Muscle layer of colon (tissue), 2 donors: ENCODE measurements around the gene U2AF2.

ENCODE experiments used
- H3K27ac ChIP-seq: one replicate; pipeline ENCODE4 v1.7.0; 2013; ENCODE audit warnings: low read depth, mild to moderate bottlenecking, low read length, moderate library complexity
- H3K27me3 ChIP-seq, 2 donors: one replicate each; pipeline ENCODE4 v1.7.0; 2013; ENCODE audit warnings: low read length in 2 of 2, mild to moderate bottlenecking in 2 of 2; ENCODE audit not compliant: insufficient read depth in 2 of 2, control insufficient read depth in 1 of 2
- H3K36me3 ChIP-seq: one replicate; pipeline ENCODE4 v1.7.0; 2013; ENCODE audit warnings: mild to moderate bottlenecking, low read length; ENCODE audit not compliant: insufficient read depth
- H3K4me1 ChIP-seq: one replicate; pipeline ENCODE4 v1.7.0; 2013; ENCODE audit warnings: mild to moderate bottlenecking, low read length; ENCODE audit not compliant: insufficient read depth
- H3K4me3 ChIP-seq, 2 donors: one replicate each; pipeline ENCODE4 v1.7.0; 2013; ENCODE audit warnings: low read length in 2 of 2, low read depth in 1 of 2, mild to moderate bottlenecking in 1 of 2, moderate library complexity in 1 of 2
- H3K9ac ChIP-seq: one replicate; pipeline ENCODE4 v1.7.0; 2013; ENCODE audit warnings: low read length
- H3K9me3 ChIP-seq: one replicate; pipeline ENCODE4 v1.7.0; 2013; ENCODE audit warnings: mild to moderate bottlenecking, low read length
- donor health status: abdominal sarcoma.
- donor health status: Adenocarcinoma of cecum.

U2AF2 gene

DNA sequence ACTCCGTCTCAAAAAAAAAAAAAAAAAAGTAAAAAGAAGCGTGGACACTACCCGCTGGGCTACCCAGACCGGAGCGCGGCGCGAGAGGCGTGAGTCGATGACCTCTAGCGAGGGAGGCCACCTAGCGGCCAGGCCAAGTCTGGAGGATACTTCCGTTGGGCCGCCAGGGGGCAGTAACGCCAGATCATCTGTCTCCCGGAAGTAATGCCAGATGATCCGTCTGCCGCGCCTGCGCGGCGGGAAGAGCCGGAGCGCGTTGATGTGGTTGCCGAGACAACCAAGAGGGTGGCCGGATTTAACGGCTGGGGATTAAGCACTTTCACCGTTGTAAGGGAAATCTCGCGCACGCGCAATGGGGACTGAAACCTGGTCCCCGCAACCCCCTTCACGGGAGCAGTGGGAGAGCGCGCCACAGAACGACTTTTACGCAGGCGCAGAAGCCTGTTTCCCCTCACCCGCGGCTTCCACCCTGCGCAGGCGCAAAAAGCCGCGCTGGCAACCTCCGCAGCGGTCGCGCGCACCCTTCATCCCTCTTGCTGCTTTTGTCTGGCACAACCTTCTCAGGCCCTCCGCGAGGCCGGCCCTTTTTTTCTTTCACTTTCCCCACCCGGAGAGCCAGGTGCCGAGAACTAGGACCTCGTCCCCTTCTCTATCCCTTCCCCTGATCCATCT is 1.0 kb upstream of the U2AF2 start:
- peak overlapping the region; percentile 79 for H3K9ac ChIP-seq
- H3K27me3 ChIP-seq, result no peaks in the 10 kb centered on the region
- H3K4me3 ChIP-seq, result peak overlapping the region; percentile 59 to 70
- no peaks in the 10 kb centered on the region for H3K36me3 ChIP-seq
- peak overlapping the region; percentile 98 for H3K27ac ChIP-seq
- H3K9me3 ChIP-seq, result no peaks in the 10 kb centered on the region
- H3K4me1 ChIP-seq, result peaks cover 42% of the 10 kb centered on the region

DNA sequence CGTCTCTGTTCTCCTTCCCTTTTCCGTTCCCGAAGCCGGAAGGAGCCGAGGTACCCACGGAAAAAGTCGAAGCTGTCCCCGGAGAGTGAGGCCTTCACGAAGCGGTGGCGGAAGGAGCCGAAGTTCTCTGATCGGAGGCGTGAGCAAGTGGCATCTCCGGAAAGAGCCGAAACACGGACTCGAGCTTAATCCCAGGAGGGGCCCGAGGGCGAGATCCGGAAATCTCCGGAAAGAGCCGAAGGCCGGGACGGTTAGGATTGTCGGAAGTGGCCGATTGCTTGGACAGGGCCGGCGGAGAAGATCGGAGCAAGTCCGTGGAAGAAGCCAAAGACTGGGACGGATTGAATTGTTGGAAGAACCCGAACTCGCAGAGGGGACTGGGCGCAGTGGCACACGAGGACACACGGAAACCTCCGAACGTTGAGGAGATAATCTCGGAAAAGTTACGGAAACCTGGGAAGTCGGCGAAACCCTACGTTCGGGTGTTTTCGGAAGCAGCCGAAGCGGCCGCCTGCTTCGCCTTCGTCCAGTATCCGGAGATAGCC is 440 bp upstream of the U2AF2 start:
- Histone ChIP-seq H3K4me3 (peak overlapping the region; percentile 59 to 70), H3K9me3 (no peaks in the 10 kb centered on the region), H3K27me3 (no peaks in the 10 kb centered on the region), H3K27ac (peak overlapping the region; percentile 98), H3K4me1 (peaks cover 39% of the 10 kb centered on the region), H3K36me3 (peaks cover 3% of the 10 kb centered on the region), H3K9ac (peak overlapping the region; percentile 79)

DNA sequence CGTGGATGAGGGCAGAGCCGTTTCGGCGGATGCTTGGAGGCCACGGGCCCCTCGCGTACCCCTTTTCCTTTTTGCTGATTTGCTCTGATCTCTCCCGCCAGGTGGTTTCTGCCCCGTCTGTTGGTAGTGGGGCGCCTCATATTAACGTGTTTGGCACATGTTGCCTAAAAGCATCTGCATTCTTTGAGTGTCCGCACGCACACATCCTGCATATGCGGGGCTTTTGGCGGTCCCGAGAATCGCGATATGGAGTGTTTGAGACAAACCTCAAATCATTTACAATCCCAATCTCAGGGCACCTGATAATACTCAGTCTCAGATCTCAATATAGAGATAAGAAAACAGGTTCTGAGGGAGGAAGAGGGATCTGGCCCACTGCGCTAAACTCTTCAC is 809 bp downstream of the U2AF2 start:
- H3K27ac ChIP-seq, result peak overlapping the region; percentile 88

DNA sequence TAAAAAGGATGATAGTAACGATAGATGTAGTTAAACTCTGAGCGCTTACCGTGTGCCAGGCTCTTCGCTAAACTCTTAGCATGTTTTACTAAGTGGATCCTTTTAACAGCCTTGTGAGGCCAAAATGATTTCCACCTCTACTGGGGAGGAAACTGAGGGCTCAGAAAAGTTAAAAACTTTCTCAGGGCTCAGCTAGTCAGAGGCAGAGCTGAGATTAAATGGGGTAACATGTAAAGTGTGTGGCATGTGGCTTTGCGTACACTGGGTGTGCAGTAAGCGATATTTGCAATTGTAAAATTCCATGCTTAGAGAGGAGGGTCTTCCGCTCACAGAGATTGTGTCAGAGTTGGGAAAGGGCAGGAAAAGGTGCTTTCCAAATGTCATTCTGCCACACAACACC is 1.7 kb downstream of the U2AF2 start:
- Histone ChIP-seq H3K4me3 (peak overlapping the region in 1 of 2 donors; percentile 95), H3K27me3 (no peaks in the 10 kb centered on the region), H3K36me3 (peaks cover 23% of the 10 kb centered on the region), H3K27ac (no peak overlapping the region), H3K9ac (peak overlapping the region; percentile 82), H3K4me1 (peaks cover 35% of the 10 kb centered on the region), H3K9me3 (no peaks in the 10 kb centered on the region)

More for the DNA sequence above, 809 bp downstream of the U2AF2 start:
- Histone ChIP-seq H3K9me3 (no peaks in the 10 kb centered on the region), H3K27me3 (no peaks in the 10 kb centered on the region), H3K36me3 (peaks cover 14% of the 10 kb centered on the region), H3K9ac (peak overlapping the region; percentile 82), H3K4me3 (peak overlapping the region; percentile 95), H3K4me1 (peaks cover 35% of the 10 kb centered on the region)

DNA sequence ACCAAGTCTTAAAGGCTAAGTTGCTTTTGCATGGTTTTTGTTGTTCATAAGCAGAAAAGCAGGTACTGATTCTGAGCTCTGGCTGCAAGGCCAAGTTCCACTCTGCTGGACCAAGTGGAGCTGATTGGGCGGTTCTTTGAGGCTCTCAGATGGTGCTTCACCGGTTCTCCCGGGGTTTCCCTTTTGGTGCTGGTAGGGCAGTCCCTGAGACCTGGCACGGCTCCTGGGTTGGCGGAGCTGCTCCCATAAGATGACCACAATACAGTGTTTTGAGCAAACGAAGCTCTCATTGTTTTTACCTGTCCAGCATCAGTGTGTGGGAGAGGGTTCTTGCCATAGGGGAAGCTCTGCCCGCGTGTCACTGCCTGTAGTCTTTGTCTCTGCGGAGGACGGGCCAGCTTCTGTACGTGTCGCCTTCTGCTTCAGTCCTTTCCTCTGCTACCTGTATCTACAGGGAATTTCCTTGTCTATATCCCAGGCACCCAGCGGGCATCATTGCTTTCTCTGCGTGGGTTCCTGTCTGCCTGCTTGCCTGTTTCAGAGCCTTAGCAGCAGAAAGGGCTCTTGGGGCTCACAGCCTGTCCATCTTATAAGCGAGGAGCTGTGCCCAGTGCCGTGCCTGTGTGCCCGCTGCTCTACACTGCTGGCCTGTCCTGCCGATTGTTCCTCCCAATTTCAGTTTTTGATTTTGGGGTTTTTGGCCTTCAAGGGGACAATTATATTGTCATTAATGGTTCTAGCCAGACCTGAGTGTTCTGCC is 2.3 kb downstream of the U2AF2 start:
- H3K36me3 ChIP-seq, result peaks cover 29% of the 10 kb centered on the region
- no peaks in the 10 kb centered on the region for H3K9me3 ChIP-seq
- H3K4me3 ChIP-seq, result peak overlapping the region; percentile 15 to 95
- peaks cover 35% of the 10 kb centered on the region for H3K4me1 ChIP-seq
- no peak overlapping the region for H3K9ac ChIP-seq
- H3K27me3 ChIP-seq, result no peaks in the 10 kb centered on the region
- H3K27ac ChIP-seq, result no peak overlapping the region

DNA sequence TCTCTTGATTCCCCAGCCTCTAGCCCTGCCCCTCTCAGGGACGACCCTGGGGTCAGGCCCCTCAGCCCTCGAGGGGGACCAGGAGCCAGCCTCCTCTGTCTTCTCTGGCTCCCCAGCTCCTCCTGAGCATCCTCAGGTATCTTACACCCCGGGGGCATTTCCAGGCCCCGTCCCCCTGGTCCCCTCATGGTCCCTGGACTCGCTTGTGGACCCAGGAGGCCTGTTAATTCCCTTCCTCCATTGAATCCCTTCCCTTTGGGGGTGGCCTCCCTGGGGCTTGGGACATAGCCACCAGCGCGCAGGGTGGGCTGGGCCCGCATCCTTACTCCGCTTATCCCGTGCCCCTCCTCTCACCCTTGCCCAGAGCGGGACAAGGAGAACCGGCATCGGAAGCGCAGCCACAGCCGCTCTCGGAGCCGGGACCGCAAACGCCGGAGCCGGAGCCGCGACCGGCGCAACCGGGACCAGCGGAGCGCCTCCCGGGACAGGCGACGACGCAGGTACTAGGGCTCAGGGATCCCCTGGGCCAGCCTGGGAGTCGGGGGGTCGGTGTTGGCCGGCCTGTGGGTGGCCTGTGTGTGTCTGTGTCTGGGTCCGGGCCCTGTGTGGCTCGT is 4.1 kb downstream of the U2AF2 start:
- no peaks in the 10 kb centered on the region for H3K9me3 ChIP-seq
- H3K27me3 ChIP-seq, result no peaks in the 10 kb centered on the region
- no peak overlapping the region for H3K27ac ChIP-seq
- peaks cover 35% of the 10 kb centered on the region for H3K4me1 ChIP-seq
- H3K36me3 ChIP-seq, result peaks cover 46% of the 10 kb centered on the region
- no peak overlapping the region for H3K9ac ChIP-seq
- H3K4me3 ChIP-seq, result no peak overlapping the region

DNA sequence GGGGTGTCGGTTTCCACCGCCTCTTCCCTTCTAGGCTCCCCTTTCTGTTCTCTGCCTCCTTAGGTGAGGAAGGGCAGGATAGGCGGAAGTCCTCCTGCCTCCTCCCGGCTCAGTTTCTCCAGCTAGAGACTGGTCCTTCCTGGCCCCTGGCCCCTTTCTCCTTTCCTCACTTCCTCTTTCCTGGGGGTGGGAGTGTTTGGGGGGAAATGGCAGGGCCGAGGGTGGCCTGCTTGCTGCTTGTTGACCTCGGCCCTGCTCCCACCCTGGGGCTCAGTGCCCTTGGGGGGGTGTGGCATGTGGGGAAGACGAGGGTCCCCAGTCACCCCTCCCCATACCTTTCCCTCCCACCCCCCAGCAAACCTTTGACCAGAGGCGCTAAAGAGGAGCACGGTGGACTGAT is 5.0 kb downstream of the U2AF2 start:
- no peaks in the 10 kb centered on the region for H3K9me3 ChIP-seq
- H3K9ac ChIP-seq, result no peak overlapping the region
- peaks cover 35% of the 10 kb centered on the region for H3K4me1 ChIP-seq
- H3K36me3 ChIP-seq, result peaks cover 54% of the 10 kb centered on the region
- H3K27ac ChIP-seq, result no peak overlapping the region
- H3K4me3 ChIP-seq, result no peak overlapping the region
- no peaks in the 10 kb centered on the region for H3K27me3 ChIP-seq

DNA sequence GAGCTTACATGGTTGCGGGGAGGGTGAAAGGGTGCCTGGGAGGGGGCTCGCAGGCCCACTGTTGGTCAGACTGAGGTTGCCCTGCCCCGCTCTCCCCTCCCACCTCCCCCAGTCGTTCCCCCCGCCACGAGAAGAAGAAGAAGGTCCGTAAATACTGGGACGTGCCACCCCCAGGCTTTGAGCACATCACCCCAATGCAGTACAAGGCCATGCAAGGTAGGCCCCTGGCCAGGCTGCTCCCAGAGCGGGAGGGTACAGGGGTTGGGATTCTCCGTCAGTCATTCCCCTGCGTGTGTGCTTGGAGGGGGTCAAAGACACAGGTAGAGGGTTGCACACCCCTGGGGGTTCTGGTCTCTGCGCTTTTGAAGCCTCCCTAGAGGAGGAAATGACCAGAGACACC is 5.6 kb downstream of the U2AF2 start:
- H3K9me3 ChIP-seq, result no peaks in the 10 kb centered on the region
- no peak overlapping the region for H3K27ac ChIP-seq
- H3K4me1 ChIP-seq, result peaks cover 35% of the 10 kb centered on the region
- H3K36me3 ChIP-seq, result peaks cover 56% of the 10 kb centered on the region
- H3K9ac ChIP-seq, result no peak overlapping the region
- H3K4me3 ChIP-seq, result no peak overlapping the region
- H3K27me3 ChIP-seq, result no peaks in the 10 kb centered on the region

DNA sequence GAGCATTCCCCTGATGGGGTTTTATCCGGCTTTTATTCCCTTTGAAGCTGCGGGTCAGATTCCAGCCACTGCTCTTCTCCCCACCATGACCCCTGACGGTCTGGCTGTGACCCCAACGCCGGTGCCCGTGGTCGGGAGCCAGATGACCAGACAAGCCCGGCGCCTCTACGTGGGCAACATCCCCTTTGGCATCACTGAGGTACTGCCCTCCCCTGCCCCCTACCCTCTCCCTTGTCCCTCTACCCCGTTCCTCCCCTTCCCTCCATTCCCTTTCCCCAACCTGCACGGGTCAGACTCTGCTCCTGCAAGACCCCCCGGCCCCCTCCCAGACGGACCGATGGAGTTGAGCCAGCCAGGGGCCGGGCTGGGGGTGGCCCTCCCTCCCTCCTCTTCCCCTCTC is 6.2 kb downstream of the U2AF2 start:
- H3K27me3 ChIP-seq, result no peaks in the 10 kb centered on the region
- no peak overlapping the region for H3K4me3 ChIP-seq
- no peaks in the 10 kb centered on the region for H3K9me3 ChIP-seq
- peaks cover 31% of the 10 kb centered on the region for H3K4me1 ChIP-seq
- no peak overlapping the region for H3K27ac ChIP-seq
- peaks cover 62% of the 10 kb centered on the region for H3K36me3 ChIP-seq
- no peak overlapping the region for H3K9ac ChIP-seq

DNA sequence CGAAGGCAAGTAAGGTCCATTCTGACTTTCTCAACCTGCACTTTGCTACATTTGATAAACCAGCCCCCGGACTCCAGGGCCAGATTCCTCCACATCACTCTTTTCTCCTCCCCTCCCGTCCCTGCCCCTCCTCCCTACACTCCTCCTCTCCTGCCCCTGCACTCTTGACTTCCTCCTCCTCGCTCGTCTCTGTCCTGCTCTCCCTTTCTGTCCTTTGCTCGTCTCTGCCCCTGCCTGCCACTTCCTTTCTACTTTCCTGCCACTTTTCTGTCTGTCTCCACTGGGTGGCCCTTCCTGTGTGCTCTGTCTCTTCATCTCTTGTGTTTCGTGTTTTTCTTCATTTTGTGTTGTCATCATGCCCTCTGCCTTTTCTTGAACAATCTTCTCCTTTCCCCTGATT is 7.0 kb downstream of the U2AF2 start:
- Histone ChIP-seq H3K4me1 (peaks cover 23% of the 10 kb centered on the region), H3K27ac (no peak overlapping the region), H3K9me3 (no peaks in the 10 kb centered on the region), H3K36me3 (peaks cover 70% of the 10 kb centered on the region), H3K27me3 (no peaks in the 10 kb centered on the region), H3K9ac (no peak overlapping the region), H3K4me3 (no peak overlapping the region)

DNA sequence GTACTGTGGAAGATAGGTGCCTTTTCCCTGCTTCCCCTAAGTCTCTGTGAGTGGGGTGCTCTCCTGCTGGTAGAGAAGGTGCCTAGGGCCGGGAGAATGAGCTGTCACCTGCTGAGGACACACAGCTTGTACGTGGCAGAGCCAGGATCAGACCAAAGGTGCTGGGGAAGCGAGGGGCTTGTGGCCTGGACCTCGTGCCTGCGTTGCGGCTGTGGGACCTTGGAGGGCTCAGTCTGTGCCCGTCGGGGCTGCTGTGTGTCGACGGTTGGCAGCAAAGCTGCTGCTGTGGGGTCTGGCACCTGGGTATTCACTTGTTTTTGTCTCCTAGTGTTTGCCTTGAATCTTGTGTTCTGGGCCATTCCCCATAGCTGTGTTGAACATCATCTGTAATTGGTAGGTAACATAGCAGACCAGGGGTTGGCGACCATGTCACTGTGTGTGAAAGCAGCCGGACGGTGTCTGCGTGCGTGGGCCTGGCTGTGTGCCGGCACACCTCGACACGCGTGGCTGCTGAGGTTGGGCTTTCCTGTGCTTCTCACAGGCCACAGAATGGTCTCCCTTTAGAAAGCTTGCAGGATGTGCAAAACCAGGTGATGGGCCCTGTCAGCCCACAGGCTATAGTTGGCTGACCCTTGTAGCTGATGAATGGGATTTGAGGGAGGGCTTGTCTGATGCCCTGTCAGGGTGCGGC is 9.2 kb downstream of the U2AF2 start:
- peaks cover 90% of the 10 kb centered on the region for H3K36me3 ChIP-seq
- H3K27me3 ChIP-seq, result no peaks in the 10 kb centered on the region

More for the DNA sequence above, 9.2 kb downstream of the U2AF2 start:
- Histone ChIP-seq H3K9ac (no peak overlapping the region), H3K4me1 (peaks cover under 1% of the 10 kb centered on the region), H3K4me3 (no peak overlapping the region), H3K27ac (no peak overlapping the region), H3K9me3 (no peaks in the 10 kb centered on the region)
